Fibroblast of peridontal ligament (primary cell): Measurements from ENCODE around the gene LZIC.

ENCODE experiments used
- DNase-seq: peaks from one replicate; pipeline ENCODE4 v3.0.0-alpha.2; 2010; ENCODE audit errors: extremely low read depth

The LZIC gene

DNA sequence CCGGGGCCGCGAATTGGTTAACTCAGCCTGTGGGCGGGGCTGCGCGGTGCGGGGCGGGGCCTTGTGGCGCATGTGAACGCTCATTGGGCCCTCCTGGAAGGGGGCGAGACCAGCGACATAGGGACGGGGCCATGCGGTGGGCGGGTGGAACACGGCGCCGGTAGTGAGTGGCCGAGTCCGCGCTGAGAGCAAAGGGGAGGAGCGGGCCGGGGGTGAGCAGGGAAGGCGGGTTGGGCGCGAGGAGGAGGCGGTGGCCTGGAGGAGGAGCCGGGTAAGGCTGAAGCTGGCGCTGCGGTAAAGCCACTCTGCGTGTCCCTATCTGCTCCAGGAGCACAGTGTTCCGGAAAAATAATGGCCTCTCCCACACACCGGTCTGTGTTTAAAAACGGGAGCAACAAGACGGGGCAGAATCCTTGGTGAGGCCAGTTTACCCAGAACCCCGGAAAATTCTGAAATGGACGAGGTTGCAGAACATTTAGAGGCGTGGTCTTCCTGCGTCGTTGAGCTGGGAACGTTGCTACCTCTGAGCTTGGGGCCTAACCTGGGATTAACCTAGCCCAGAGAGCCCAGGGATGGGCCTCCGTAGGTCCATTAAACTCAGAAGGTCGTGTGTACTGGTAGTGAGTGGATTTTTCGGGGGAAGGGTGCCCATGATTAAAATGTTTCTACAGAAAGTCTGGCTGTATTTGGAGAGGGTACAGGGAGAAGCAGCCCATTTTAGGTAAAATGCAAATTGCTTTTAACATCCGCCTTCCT is 32.6 kb downstream of the LZIC start:
- peak; percentile 97 for DNase-seq

DNA sequence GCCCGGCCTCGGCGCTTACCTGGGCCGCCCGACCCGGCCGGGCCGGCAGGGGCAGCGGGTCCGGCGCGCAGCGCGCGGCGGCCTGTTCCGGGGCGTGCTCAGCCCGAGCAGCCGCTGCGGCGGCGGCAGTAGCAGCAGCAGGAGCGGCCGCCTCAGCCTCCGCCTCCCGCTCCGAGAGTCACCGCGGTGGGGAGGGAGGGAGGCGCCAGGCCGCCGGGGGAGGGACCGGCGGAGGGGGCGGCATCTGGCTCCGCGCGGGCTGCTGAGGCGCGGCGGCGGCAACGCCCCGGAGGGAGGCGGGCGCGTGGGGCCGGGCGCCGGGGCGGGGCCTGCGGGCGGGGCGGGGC is 33.1 kb downstream of the LZIC start, which contains the start of gene CTNNBIP1:
TSS of gene CTNNBIP1 (minus strand) at position 194 of the 347 bp plus-strand sequence. CDS start 38,205 bp downstream, outside the sequence.
- DNase-seq, result no peak

DNA sequence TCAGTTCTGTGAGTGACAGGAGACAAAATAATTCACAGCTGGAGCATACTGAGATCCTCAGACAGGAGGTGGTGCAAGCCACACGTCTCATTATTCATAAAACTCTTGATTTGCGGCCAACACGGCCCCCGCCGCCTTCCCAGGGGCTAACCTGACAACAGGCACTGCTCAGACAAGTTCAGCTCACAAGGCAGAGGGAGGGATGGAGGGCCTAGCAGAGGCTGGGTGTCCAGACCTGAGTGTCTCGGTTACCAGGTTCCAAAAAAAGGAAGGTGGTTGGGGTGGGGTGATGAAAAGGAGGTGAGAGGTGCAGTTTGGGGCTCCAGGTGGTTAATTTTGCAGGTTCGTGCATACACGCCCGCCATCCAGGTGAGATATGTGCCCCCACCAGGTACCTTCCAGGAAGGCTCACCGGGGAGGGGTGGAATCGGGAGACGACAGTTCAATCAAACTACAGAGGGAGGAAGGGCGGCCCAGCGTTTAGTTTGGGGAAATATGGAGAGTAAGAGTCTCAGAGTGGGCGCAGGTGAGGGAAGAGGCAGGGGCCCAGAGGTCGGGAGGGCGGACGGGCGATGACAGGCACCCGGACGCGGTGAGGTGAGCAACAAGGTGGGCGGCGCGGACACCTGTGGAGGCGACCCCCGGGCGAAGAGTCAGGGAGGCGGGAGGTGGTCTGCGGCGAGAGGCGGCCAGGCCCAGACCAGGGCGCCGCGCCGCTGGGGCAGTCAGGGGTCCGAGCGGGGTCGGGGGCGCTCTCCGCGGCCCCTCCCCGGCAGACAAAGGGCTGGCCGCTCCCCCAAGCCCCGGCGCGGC is 33.8 kb downstream of the LZIC start:
- DNase-seq, result no peak

DNA sequence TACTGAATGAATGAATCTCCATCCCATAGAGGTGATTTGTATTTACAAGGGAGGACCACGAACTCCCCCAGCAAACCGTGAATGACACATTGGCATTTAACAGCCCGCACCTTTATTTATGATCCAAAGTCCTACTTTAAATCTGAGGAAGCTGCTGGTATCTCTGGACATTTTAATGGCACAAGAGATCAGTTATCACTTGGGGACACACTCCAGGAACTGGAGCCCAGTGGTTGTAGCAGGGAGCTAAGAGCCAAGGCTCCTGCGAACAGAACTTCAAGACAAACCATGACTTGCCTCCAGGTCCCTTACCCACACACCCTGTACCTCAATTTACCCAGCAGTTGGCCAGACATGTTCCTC is 34.3 kb downstream of the LZIC start:
- DNase-seq, result no peak

DNA sequence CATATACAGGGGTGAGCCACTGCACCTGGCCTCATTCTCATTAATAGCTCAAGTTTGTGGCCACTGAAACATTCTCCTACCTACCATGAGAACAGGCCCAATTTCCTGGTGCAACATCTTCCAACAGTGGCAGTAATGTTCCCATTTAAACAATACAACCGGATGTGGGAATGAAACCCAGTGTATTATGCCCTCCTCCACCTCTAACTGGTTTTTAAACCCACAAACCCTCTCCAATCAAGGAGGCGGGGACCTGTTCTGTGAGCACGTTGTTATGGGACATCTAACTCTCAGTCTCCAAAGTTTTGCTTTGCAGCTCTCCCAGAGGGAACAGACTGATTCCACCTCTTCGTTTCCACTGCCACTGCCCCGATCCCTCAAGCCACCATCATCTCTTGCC is 35.8 kb downstream of the LZIC start:
- DNase-seq, result no peak

DNA sequence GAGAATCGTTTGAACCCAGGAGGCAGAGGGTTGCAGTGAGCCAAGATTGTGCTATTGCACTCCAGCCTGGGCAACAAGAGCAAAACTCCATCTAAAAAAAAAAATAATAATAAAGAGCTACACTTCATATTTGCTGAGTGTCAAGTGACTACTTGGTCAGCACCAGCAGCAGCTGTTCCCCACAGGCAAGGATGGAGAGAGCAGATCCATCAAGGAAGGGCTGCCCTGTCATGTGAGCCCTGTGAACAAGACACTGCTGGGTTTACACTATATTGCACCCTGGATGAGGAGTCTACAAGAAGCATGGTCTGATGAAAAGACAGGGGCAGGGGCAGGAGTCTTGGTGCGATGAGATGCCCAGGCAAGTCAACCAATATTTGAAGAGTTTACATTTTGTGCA is 36.7 kb downstream of the LZIC start:
- no peak for DNase-seq

DNA sequence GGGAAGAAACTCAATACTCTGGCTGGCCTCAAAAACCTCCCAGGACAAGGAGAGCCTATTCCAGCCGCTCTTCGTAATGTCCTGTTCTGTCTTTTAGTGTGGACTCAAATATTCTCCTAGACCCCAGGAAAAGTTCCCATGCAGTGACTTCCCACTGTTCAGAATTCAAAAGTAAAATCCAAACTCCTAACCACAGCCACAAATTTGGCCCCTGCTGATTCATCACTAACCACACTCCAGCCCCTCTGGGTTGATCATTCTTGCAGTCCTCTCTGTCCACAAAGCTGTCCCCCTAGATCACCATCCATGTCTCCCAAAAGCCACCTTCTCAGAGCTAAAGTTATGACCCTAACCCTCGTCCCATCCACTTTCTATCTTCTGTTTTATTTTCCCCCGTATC is 38.2 kb downstream of the LZIC start:
- DNase-seq, result peak; percentile 49

DNA sequence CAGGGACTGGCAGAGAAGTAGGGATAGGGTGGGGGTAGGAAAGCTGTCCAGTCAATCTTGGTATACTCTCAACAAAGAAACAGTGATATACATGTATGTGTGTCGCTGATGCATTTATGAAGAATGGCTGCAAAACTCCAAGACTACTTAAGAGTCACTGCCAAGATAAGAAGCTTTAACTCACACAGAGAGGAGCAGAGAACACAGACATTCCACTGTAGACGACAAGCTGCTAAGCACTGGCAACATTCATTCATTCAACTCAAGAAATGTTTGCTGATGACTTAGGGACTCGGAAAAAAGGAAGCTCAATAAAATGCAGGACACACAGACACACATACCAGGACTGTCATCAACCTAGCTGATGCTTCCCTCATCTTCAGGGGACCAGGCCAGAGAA is 38.6 kb downstream of the LZIC start:
- DNase-seq, result no peak

DNA sequence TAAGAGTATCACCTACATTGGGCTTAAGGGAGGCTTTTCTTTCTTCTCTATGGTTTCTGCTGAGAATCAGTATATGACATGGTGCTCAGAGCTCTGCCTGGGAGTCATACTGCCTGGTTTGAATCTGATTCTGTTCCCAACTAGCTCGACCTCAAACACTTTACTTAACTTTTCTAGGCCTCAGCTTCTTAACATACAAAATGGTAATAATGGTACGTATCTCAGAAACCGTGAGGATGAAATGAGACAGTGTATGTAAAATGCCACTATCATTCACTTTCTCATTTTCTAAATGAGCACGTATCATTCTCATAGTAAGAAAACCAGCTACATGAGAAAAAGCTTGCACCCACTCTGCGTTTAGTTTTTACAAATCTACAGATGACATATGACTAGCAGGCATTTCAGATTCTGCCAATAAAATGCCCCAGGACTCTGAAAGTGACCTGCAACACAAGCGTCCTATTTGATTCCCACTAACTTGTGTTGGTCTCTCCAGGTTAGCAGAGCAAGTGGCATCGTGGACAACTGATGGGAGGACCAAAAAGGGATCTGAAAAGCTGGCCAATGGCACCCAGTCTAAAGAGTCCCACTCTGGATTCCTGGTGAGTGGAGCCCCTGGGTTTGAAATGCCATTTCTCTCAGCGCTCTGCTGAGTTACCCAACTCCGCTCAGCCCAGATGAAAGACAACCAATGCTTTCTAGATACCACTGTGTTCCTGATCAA is 39.2 kb downstream of the LZIC start:
- DNase-seq, result no peak

DNA sequence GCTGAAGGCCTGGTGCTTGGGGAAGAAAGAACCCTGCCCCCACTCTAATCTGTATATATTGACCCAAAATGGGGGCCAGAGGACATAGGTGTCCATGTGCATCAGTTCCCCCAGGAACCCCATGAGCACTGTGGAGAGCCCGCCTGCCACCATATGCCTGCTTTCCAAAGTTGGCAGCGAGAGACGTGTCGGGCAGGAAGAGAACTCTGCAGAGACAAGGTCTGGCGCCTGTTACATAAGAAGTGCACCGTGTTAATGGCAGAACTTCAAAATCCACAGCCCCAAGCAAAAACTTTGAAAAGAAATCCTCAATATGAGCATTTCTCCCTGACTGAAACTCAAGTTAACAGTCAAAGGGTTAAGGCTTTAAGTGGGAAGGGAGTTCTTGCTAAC is 41.1 kb downstream of the LZIC start:
- no peak for DNase-seq

DNA sequence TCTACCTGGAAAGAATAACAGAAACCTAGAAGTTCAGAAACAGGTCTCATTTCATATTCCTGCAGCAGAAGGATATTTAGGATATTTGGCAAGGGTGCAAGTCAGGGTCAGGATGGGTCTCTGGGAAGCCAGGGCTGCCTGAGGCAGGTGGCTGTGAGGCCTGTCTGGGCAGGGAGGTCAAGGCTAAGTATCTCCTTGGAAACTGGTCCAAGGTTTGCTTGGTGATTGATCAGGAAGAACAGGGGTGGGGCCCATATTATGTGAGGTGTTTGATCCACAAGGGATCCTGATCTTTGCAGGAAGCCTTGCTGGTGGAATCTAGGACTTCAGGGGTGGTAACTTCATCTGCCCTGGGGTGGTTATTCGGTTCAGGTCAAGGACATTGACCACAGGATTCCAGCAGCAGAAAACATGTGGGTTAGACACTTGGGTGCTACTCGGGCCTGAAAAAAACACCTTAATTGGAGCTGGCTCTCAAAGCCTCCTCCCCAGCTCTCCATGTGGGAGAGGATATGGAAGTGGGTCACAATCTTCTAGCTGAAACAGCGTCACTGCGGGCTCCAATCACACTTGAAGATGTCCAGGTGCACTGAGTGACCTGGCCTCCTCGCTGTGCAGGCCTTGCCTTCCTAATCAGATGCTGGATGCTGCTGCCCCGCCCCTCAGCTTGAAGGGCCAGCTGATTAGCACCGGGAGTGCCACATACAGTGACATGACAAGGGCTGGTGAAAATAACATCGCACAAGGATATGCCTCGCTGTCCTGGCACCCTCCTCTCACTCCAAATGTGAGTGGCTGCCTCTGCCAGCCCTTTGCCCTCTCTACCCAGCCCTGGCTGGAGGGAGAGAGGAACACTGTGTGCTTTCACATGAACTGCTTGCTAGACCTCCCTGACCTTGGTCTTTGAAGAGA is 41.8 kb downstream of the LZIC start:
- DNase-seq, result no peak

DNA sequence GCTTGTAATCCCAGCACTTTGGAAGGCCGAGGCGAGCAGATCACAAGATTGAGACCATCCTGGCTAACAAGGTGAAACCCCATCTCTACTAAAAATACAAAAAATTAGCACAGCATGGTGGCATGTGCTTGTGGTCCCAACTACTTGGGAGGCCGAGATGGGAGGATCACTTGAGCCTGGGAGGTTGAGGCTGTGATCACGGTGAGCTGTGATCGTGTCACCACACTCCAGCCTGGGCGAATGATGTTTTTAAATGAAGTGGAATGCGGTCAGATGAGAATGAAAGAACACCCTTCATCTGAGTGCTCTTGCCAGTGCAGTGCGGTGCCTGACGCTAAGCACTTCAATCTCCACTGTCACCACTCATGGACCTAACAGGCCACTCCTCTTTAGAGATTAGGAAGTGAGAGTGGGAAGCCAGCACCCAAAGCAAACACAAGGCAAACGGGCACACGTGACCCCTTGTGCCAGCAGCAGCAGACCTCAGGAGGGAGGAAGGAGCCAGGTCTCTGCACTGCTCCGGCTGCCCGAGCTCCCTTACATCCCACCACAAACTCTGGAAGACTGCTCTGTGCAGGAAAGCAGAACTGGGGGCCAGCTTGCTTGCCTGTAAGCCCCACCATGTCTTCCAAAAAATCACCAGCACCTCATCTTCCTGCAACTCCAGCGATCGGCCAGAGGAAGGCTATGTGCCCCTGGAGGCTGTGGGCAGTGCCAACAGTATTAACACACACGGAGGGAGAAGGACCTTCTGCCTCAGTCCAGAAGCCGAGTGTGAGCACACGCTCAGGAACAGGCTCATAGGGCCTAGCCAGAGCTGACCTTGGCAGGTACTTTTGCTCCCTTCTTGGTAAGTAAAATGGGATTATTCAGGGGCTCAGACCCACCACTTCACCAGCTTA is 42.8 kb downstream of the LZIC start:
- DNase-seq, result no peak

DNA sequence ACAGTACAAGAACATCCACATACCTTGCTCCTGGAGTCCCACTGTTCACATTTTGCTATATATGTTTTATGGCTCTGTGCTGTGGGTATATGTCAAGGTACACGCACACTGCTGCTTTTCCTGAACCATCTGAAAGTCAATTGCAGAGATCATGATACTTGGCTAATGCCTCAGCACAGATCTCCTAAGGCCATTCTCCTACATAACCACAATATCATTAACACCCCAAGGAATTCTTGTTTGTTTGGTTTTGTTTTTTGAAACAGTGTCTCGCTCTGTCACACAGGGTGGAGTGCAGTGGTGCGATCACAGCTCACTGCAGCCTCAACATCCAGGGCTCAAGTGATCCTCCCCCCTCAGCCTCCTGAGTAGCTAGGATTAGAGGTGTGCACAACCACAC is 49.1 kb downstream of the LZIC start:
- DNase-seq, result no peak

DNA sequence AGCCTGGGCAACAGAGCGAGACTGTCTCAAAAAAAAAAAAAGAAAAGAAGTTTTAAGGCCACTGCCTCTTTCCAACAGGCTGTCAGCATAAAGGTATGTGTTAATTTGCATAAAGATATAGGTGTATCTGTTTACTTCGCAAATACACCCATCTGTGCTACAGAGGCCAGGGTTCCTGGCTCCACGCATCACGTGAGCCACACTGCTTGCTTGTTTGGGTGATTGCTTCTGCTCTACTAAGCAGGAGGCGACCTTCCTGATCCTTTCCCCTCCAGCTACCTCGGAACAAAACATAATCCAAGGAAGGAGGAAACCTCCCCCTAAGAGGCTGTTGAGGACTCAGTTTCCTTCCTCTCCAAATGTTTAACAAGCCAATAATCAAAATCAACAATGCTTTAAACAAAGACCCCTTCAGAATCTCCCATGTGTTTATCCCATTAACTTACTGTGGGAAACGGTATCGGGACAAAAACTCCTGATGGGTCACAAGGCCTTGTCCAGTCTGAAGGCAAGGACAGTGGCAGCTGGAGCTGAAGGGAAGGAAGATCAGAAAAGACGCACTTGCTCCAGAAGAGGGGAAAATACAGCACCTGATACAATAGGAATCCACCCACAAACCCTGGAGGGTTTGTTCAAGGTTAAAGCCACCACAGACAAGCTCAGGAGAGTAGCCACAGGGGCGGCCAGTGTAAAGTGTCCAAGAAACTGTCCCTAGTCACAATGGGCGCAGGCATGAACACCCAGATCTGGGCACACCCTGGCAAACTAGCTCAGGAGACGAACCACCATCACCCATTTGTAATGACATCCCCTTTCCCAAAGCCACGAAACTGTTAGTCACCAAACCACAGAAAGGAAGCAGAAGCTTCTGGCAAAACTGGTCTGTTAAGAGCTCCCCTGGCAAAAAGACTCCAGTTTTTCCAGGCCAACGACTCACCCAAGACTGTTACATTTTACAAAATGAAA is 50.3 kb downstream of the LZIC start:
- peak; percentile 80 for DNase-seq

DNA sequence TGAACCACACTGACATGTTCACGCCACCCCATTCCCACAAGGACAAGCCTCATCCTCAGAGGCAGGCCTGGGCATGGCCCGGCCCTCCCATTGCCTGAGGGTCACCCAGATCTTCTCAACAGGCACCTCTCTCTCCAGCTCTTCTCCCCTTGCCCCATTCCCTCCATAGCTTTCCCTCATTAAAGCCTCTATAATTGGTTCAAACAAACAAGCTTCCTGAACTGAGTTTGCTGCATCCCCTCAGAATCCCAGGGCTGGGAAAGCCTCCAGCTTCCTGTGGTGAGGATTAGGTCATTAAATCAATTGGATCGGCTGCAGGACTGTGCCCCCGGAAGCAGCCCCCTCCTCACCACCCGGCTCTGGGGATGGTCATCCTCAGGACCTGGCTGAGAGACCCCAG is 52.0 kb downstream of the LZIC start:
- DNase-seq, result no peak

DNA sequence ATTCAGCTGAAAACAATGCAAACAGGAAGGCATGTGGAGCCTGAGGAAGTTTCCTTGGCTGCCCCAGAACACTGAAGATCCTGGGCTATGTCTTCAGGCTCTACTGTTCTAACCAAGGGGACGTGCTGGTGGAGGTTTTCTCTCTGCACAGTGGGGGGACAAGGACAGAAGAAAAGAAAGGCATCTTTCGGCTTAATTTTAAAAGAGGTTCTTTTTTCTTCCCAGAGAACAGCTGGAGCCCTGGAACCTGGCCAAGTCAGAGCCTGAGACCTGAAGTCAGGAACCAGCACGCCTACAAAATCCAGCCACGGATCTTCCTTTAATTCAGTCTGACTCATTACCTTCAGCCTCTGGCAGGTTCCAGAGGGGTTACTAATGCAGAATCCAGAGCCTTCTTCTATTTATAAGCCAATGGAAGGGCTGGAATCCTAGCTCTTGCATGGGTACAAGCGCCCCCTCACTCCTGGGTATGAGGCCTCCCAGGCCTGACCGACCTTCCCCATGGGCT is 52.9 kb downstream of the LZIC start:
- peak; percentile 82 for DNase-seq

DNA sequence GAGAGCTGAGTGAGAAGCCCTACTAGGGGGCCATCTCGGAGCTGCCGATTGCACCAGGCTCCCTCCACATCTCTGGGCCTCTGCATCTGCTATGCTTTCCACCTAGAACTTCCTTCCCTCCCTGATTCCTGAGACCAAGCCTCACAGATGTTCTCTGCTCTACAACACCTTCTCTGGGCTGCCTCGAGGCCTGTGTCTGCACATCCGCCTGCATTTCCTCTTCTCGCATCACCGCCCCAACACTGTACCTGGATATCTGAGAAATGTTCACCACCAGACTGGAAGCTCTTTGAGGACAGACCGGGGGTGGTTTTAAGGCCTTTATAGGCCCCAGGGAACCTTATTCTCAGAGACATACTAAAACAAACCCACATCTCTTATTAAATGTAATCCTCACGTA is 53.8 kb downstream of the LZIC start:
- no peak for DNase-seq

DNA sequence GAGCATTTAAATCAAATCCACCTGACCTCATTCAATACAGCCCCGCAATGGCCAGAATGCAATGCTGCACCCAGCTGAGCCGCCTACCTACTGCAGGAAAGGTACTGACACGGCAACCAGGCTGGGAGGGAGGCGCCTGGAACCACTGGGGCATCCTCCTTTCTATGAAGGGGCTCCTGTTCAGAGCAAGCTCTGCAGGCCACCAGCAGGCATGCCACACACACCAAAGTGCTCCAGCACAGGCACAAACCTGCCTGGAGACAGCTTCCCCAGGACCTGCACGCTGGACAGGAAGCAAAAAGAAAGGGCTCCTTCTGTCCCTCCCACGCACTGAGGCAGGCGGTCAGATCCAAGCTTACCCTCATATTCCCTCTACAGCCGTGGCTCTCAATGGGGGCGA is 54.3 kb downstream of the LZIC start:
- no peak for DNase-seq

DNA sequence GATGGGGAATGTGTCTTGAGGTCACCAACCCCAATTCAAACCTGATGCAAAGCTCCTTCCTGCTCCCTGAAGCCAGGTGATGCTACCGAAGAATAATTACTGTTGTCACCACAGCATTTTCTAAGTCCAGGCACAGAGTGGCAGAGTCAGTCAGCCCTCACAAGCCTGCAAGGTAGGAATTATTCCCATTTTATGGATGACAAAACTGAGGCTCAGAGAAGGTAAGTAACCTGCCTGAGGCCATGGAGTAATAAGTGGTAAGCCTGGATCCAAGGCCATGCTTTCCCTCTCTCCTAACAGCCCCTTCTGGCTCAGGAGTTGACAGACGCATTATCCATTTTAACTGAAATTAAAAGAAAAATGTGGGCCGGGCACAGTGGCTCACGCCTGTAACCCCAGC is 56.1 kb downstream of the LZIC start:
- no peak for DNase-seq
